Brain microvascular endothelial cell (primary cell): ENCODE measurements around the gene SEMA3D.
A peak's percentile ranks its signal among the peaks of the same experiment; 100 is the strongest.

Experiments
- DNase-seq: peaks from one replicate; pipeline ENCODE4 v3.0.0-alpha.2; 2020
- H3K27ac ChIP-seq: fragments of 250-450 bp; sonication (Bioruptor Pico); 2 replicates; pipeline ENCODE4 v1.5.1; 2020; ENCODE audit warnings: mild to moderate bottlenecking, moderate library complexity
- H3K27me3 ChIP-seq: fragments of 250-450 bp; sonication (Bioruptor Pico); replicated peaks from 2 replicates; pipeline ENCODE4 v1.5.1; 2020; ENCODE audit warnings: mild to moderate bottlenecking
- H3K36me3 ChIP-seq: fragments of 250-450 bp; sonication (Bioruptor Pico); replicated peaks from 2 replicates; pipeline ENCODE4 v1.5.1; 2020; ENCODE audit warnings: mild to moderate bottlenecking
- H3K4me3 ChIP-seq: 2 replicates; pipeline ENCODE4 v1.5.1; 2011; ENCODE audit warnings: low read depth, mild to moderate bottlenecking, control low read depth, low read length, moderate library complexity
- CTCF ChIP-seq: IDR thresholded peaks from 2 replicates; pipeline ENCODE4 v1.5.1; 2011; ENCODE audit warnings: low read depth, mild to moderate bottlenecking, moderate library complexity, low read length, control low read depth, inconsistent platforms; ENCODE audit errors: missing control alignments
- in situ Hi-C: cut with HindIII; loops from 2 replicates; pipeline ENCODE4 v1.10.0; 2017; ENCODE audit warnings: low sequenced_read_pairs, low pct_ligation_motif_present

Gene SEMA3D

DNA sequence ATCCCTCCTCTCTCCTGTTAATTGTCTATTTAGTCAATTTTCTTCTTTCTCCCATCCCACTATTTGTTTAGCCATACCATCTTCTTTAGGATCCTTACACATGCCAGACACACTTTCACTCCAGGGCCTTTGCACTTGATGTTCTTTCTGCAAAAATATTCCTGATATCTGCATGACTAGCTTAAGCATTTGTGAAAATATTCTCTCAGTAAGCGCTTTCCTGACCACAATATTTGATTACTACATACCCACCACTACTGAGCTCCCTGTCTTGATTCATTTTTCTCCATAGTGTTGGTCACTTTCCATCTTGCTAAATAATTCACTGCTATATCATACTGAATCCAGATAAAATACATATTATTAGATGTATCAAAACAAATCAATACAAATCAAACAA lies 75.1 kb downstream of the SEMA3D start:
- no peak for TF ChIP-seq CTCF
- Histone ChIP-seq H3K4me3 (no peak overlapping the region), H3K27me3 (no peaks in the 10 kb centered on the region), H3K36me3 (no peaks in the 10 kb centered on the region), H3K27ac (no peak overlapping the region)
- peak; percentile 54 for DNase-seq
- in situ Hi-C loops: no loop called here

DNA sequence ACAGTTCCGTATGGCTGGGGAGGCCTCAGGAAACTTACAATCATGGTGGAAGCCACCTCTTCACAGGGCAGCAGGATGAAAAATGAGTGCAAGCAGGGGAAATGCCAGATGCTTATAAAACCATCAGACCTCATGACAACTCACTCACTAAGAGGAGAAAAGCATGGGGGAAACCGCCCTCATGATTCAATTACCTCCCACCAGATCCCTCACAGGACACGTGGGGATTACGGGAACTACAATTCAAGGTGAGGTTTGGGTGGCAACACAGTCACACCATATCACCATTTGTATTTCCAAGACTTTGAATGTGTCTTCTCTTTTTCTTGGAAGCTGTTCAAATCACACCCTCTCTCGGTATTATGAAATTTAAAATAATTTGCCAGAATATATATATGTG lies 80.1 kb downstream of the SEMA3D start:
- Histone ChIP-seq H3K4me3 (no peak overlapping the region), H3K27me3 (no peaks in the 10 kb centered on the region), H3K27ac (no peak overlapping the region), H3K36me3 (no peaks in the 10 kb centered on the region)
- TF ChIP-seq CTCF: no peak
- in situ Hi-C loops: no loop called here
- DNase-seq: no peak

- Histone ChIP-seq H3K36me3 (no peaks in the 10 kb centered on the region), H3K27ac (peak overlapping the region; percentile 4), H3K4me3 (no peak overlapping the region), H3K27me3 (no peaks in the 10 kb centered on the region)
- in situ Hi-C loops: no loop called here
- no peak for DNase-seq
- TF ChIP-seq CTCF: no peak
These were observed 82.2 kb downstream of the SEMA3D start for GRCh38 chr7:85104432-85105205.

DNA sequence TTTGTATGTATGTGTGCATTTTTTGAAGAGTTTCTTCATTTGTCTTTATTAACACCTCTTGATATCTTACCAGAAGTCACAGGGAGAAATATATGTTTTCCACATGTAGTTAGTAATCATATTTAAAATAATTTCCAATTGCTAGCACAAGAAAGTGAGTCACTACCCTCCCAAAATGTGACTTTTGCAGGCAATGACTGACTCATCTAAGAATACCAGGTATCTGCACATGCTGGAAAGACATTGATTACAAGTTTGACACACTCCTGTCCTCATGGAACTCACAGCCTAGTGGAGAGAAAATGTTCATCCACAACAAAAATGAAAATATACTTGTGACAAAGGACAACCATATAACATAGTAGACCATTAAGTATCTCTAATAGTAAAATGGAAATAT lies 82.9 kb downstream of the SEMA3D start:
- no peak for TF ChIP-seq CTCF
- Histone ChIP-seq H3K4me3 (no peak overlapping the region), H3K27ac (no peak overlapping the region), H3K36me3 (no peaks in the 10 kb centered on the region), H3K27me3 (no peaks in the 10 kb centered on the region)
- DNase-seq: no peak
- in situ Hi-C loops: no loop called here

GRCh38 chr7:85103357-85103756 lies 83.5 kb downstream of the SEMA3D start:
- no peak for DNase-seq
- in situ Hi-C loops: no loop called here
- TF ChIP-seq CTCF: no peak
- Histone ChIP-seq H3K27ac (no peak overlapping the region), H3K27me3 (no peaks in the 10 kb centered on the region), H3K36me3 (no peaks in the 10 kb centered on the region), H3K4me3 (no peak overlapping the region)
